K562 (cell line): ENCODE data around the gene SETSIP. TPM values are rescaled to one million over a fixed set of nuclear protein-coding genes. Genes with fewer than 3 reads are reported as not detected.

Source experiments
- COPS2 ChIP-seq: fragments of 450-650 bp; conservative IDR thresholded peaks from 2 replicates; pipeline ENCODE4 v1.6.1; 2016; ENCODE audit warnings: mild to moderate bottlenecking, moderate library complexity
- EZH2 ChIP-seq: IDR thresholded peaks from 2 replicates; pipeline ENCODE4 v1.6.1; 2012; ENCODE audit warnings: low read depth, mild to moderate bottlenecking, inconsistent platforms, low read length, borderline replicate concordance
- GATA2 ChIP-seq: sonication (generic); formaldehyde crosslinking; IDR thresholded peaks from 2 replicates; pipeline ENCODE4 v1.4.0; 2020; ENCODE audit warnings: mild to moderate bottlenecking, missing genetic modification reagents
- GATAD2B ChIP-seq: fragments of 450-650 bp; IDR thresholded peaks from 2 replicates; pipeline ENCODE4 v1.6.1; 2017; ENCODE audit warnings: mild to moderate bottlenecking, borderline replicate concordance
- HIVEP1 ChIP-seq: fragments of 250-450 bp; sonication (Bioruptor Pico); IDR thresholded peaks from 2 replicates; pipeline ENCODE4 v1.4.0; 2020; ENCODE audit warnings: mild to moderate bottlenecking
- MBD1 ChIP-seq: fragments of 250-450 bp; sonication (Bioruptor Pico); IDR thresholded peaks from 2 replicates; pipeline ENCODE4 v1.8.0; 2022; ENCODE audit warnings: inconsistent platforms
- NCOA6 ChIP-seq: fragments of 450-650 bp; IDR thresholded peaks from 2 replicates; pipeline ENCODE4 v1.6.1; 2017; ENCODE audit warnings: mild to moderate bottlenecking
- NEUROD1 ChIP-seq: fragments of 150-350 bp; IDR thresholded peaks from 2 replicates; pipeline ENCODE4 v1.6.1; 2014; ENCODE audit warnings: borderline replicate concordance, low read length, low read depth; ENCODE audit not compliant: partially characterized antibody
- RBBP5 ChIP-seq: fragments of 200-600 bp; sonication (generic); IDR thresholded peaks from 2 replicates; pipeline ENCODE4 v1.6.1; 2012; ENCODE audit warnings: borderline replicate concordance, mild to moderate bottlenecking, low read length, control low read depth, inconsistent platforms; ENCODE audit not compliant: insufficient read depth, poor library complexity, severe bottlenecking
- RBFOX2 ChIP-seq: fragments of 200-400 bp; formaldehyde crosslinking; IDR thresholded peaks from 2 replicates; pipeline ENCODE4 v1.6.1; 2017; ENCODE audit warnings: low read depth, mild to moderate bottlenecking, low read length, moderate library complexity
- RBM22 ChIP-seq: fragments of 200-400 bp; formaldehyde crosslinking; IDR thresholded peaks from 2 replicates; pipeline ENCODE4 v1.6.1; 2018; ENCODE audit warnings: low read length, low read depth; ENCODE audit not compliant: poor library complexity, severe bottlenecking
- RBM39 ChIP-seq: fragments of 200-400 bp; formaldehyde crosslinking; optimal IDR thresholded peaks from 2 replicates; pipeline ENCODE3; 2018; ENCODE audit warnings: low read depth, low read length
- SMAD2 ChIP-seq: fragments of 150-350 bp; IDR thresholded peaks from 2 replicates; pipeline ENCODE4 v1.6.1; 2014; ENCODE audit warnings: low read depth, mild to moderate bottlenecking, low read length
- SMAD4 ChIP-seq: fragments of 250-450 bp; sonication (Bioruptor Pico); conservative IDR thresholded peaks from 2 replicates; pipeline ENCODE4 v1.8.0; 2021; ENCODE audit warnings: inconsistent platforms, mild to moderate bottlenecking, moderate library complexity
- U2AF1 ChIP-seq: fragments of 200-400 bp; formaldehyde crosslinking; optimal IDR thresholded peaks from 2 replicates; pipeline ENCODE3; 2017; ENCODE audit warnings: mild to moderate bottlenecking, low read depth, low read length, moderate library complexity
- ZNF124 ChIP-seq: sonication (generic); formaldehyde crosslinking; IDR thresholded peaks from 2 replicates; pipeline ENCODE4 v1.8.1; 2022; ENCODE audit warnings: missing genetic modification reagents
- ZNF354B ChIP-seq: fragments of 250-450 bp; sonication (Bioruptor Pico); IDR thresholded peaks from 2 replicates; pipeline ENCODE4 v1.4.0; 2020
- polyA plus RNA-seq, 8 experiments: library from polyadenylated mRNA; depleted of rRNA in 4 of 8; stranded (reverse) in 5 of 8; unstranded in 3 of 8; fragments of >200 nt; fragmentation: Nextera tagmentation in 2 of 8; fragmentation: Illumina TruSeq in 1 of 8; extraction: Ambion mirVana in 2 of 8; extraction: Trizol in 1 of 8; gene quantifications; 2 replicates each; pipeline versions ENCODE4 v1.2.1 to v1.2.3, GENCODE V29; 2011 to 2014; ENCODE audit warnings: inconsistent platforms in 1 of 8, missing spikeins in 1 of 8
- total RNA-seq, 7 experiments: library from RNA; depleted of rRNA in 6 of 7; stranded (reverse); fragments of >200 nt in 6 of 7; fragmentation: Illumina TruSeq in 2 of 7; extraction: Trizol in 2 of 7; gene quantifications; 2 replicates each; pipeline versions ENCODE4 v1.2.1 to v1.2.3, GENCODE V29; 2011 to 2021; ENCODE audit warnings: low replicate concordance in 1 of 7
- TF ChIP-seq, protein P1 (sequence below), 2 experiments: fragments of 450-650 bp in 1 of 2; IDR thresholded peaks; 2 replicates each; pipeline ENCODE4 v1.6.1; 2011 to 2017; ENCODE audit warnings: low read depth in 2 of 2, antibody characterized with exemption in 1 of 2, borderline replicate concordance in 1 of 2, low read length in 1 of 2, mild to moderate bottlenecking in 1 of 2, mixed read lengths in 1 of 2; ENCODE audit not compliant: control insufficient read depth in 1 of 2
- TF ChIP-seq, protein P2 (sequence below): fragments of 450-650 bp; formaldehyde crosslinking; IDR thresholded peaks from 2 replicates; pipeline ENCODE4 v1.4.0; 2020; ENCODE audit warnings: mild to moderate bottlenecking, mixed read lengths

Gene SETSIP
- total and polyA plus RNA-seq, 9 of the 15 experiments (the other 6 are each of a cell fraction or from before 2014, with no cell fraction given), result 0.22 to 0.43 TPM; not detected in 7

DNA sequence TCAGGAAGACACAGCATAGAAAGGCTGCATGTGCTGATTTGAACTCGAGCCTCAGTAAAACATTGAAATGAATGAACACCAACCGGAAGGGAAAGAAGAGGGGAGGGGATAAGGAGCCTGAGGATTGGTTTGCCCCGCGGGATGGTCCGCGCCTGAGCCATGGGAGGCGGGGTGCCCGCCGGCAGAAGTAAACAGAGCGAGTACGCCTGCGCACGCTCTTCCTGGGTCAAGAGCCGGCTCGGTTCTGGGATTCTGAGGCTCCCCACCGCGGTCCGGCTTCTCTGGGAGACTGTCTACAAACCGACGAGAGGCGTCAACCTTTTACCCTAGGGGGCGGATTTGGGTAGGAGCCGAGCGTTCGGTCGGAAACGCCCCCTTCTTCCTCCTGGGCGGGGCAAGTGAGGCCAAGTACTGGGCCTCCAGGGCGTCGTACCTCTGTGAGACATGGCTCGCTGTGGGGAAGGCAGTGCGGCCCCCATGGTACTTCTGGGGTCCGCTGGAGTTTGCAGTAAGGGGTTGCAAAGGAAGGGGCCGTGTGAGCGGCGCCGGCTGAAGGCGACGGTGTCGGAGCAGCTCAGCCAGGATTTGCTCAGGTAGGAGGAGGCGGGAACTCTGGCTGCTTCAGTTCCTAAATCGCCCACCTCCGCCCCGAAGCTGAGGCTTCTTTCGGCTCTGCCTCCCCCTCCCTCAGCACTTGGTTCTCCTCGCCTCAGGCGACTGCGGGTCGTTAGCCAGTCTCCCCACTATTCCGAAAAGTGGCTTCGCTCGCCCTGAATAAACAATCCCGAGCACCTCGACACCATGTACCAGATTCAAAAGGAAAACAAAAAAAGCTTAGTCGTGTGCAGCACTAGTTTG, 5.1 kb upstream of the SETSIP start, which contains the start of gene BTBD8 (continued):
- TF ChIP-seq, protein P1, sequence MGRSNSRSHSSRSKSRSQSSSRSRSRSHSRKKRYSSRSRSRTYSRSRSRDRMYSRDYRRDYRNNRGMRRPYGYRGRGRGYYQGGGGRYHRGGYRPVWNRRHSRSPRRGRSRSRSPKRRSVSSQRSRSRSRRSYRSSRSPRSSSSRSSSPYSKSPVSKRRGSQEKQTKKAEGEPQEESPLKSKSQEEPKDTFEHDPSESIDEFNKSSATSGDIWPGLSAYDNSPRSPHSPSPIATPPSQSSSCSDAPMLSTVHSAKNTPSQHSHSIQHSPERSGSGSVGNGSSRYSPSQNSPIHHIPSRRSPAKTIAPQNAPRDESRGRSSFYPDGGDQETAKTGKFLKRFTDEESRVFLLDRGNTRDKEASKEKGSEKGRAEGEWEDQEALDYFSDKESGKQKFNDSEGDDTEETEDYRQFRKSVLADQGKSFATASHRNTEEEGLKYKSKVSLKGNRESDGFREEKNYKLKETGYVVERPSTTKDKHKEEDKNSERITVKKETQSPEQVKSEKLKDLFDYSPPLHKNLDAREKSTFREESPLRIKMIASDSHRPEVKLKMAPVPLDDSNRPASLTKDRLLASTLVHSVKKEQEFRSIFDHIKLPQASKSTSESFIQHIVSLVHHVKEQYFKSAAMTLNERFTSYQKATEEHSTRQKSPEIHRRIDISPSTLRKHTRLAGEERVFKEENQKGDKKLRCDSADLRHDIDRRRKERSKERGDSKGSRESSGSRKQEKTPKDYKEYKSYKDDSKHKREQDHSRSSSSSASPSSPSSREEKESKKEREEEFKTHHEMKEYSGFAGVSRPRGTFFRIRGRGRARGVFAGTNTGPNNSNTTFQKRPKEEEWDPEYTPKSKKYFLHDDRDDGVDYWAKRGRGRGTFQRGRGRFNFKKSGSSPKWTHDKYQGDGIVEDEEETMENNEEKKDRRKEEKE (IDR thresholded peaks at IDR 0.05; ENCODE audit: borderline replicate concordance in 1 of 2, control insufficient read depth in 1 of 2, low read depth in 2 of 2, low read length in 1 of 2), result no peak
- TF ChIP-seq SMAD4 (CRISPR knock-in tag), result peak; percentile 39; the same call in 1 of the 2 replicates
- TF ChIP-seq, protein P2, sequence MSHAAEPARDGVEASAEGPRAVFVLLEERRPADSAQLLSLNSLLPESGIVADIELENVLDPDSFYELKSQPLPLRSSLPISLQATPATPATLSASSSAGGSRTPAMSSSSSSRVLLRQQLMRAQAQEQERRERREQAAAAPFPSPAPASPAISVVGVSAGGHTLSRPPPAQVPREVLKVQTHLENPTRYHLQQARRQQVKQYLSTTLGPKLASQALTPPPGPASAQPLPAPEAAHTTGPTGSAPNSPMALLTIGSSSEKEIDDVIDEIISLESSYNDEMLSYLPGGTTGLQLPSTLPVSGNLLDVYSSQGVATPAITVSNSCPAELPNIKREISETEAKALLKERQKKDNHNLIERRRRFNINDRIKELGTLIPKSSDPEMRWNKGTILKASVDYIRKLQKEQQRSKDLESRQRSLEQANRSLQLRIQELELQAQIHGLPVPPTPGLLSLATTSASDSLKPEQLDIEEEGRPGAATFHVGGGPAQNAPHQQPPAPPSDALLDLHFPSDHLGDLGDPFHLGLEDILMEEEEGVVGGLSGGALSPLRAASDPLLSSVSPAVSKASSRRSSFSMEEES (CRISPR knock-in tag), result no peak
- peak; percentile 55 for TF ChIP-seq RBBP5
- TF ChIP-seq GATA2, result no peak
- no peak for TF ChIP-seq SMAD2
- TF ChIP-seq ZNF354B (CRISPR knock-in tag), result no peak
- TF ChIP-seq HIVEP1 (CRISPR knock-in tag), result no peak
- TF ChIP-seq U2AF1, result no peak
- TF ChIP-seq EZH2, result no peak
- no peak for TF ChIP-seq GATAD2B
- no peak for TF ChIP-seq NEUROD1
- TF ChIP-seq ZNF124, result no peak
- no peak for TF ChIP-seq COPS2
- no peak for TF ChIP-seq RBM39
- TF ChIP-seq RBM22, result no peak
- TF ChIP-seq RBFOX2, result peak; percentile 86
- no peak for TF ChIP-seq MBD1
- no peak for TF ChIP-seq NCOA6
